ENCODE results near the gene ATP2C2. TPM values are rescaled to one million over a fixed set of nuclear protein-coding genes. Genes with fewer than 3 reads are reported as not detected.

Gene ATP2C2
- total RNA-seq, 1 donor from 2014 or later, result not detected

GRCh38 chr16:84487358-84487757 is 119.0 kb downstream of the ATP2C2 start:
- H3K4me1 Mint-ChIP-seq (ENCODE audit: low read depth), result no peaks in the 10 kb centered on the region
- H3K4me3 Mint-ChIP-seq, result no peak overlapping the region
- H3K9me3 Mint-ChIP-seq, result no peaks in the 10 kb centered on the region
- H3K27ac Mint-ChIP-seq, result no peak overlapping the region
- no peak for DNase-seq (ENCODE audit: low spot score)
- H3K27me3 Mint-ChIP-seq (ENCODE audit: insufficient read depth), result no peaks in the 10 kb centered on the region
- H3K36me3 Mint-ChIP-seq (ENCODE audit: low read depth), result peaks cover 25% of the 10 kb centered on the region
- intact Hi-C loops (cut with micrococcal nuclease), result no loop called here

- H3K27ac Mint-ChIP-seq, result no peak overlapping the region
- H3K9me3 Mint-ChIP-seq, result peaks cover 9% of the 10 kb centered on the region
- intact Hi-C loops (cut with micrococcal nuclease), result no loop called here
- DNase-seq (ENCODE audit: low spot score), result no peak
- peaks cover 36% of the 10 kb centered on the region for H3K36me3 Mint-ChIP-seq (ENCODE audit: low read depth)
- H3K27me3 Mint-ChIP-seq (ENCODE audit: insufficient read depth), result no peaks in the 10 kb centered on the region
- H3K4me1 Mint-ChIP-seq (ENCODE audit: low read depth), result no peaks in the 10 kb centered on the region
- H3K4me3 Mint-ChIP-seq, result no peak overlapping the region
These were observed 120.8 kb downstream of the ATP2C2 start for GRCh38 chr16:84489131-84489530.

- Mint-ChIP-seq H3K4me1 (ENCODE audit: low read depth) (no peaks in the 10 kb centered on the region), H3K27ac (no peak overlapping the region), H3K36me3 (ENCODE audit: low read depth) (peaks cover 46% of the 10 kb centered on the region), H3K9me3 (peaks cover 17% of the 10 kb centered on the region), H3K4me3 (no peak overlapping the region), H3K27me3 (ENCODE audit: insufficient read depth) (no peaks in the 10 kb centered on the region)
- intact Hi-C loops (cut with micrococcal nuclease), result no loop called here
- no peak for DNase-seq (ENCODE audit: low spot score)
These were observed 127.2 kb downstream of the ATP2C2 start for GRCh38 chr16:84495506-84495905.

GRCh38 chr16:84496991-84497390 is 128.7 kb downstream of the ATP2C2 start:
- Mint-ChIP-seq H3K36me3 (ENCODE audit: low read depth) (peaks cover 43% of the 10 kb centered on the region), H3K27ac (no peak overlapping the region), H3K4me3 (no peak overlapping the region), H3K4me1 (ENCODE audit: low read depth) (no peaks in the 10 kb centered on the region), H3K9me3 (peaks cover 17% of the 10 kb centered on the region), H3K27me3 (ENCODE audit: insufficient read depth) (no peaks in the 10 kb centered on the region)
- intact Hi-C loops (cut with micrococcal nuclease), result no loop called here
- DNase-seq (ENCODE audit: low spot score), result no peak

GRCh38 chr16:84497418-84498222 is 129.3 kb downstream of the ATP2C2 start:
- Mint-ChIP-seq H3K36me3 (ENCODE audit: low read depth) (peaks cover 43% of the 10 kb centered on the region), H3K4me3 (no peak overlapping the region), H3K9me3 (peaks cover 17% of the 10 kb centered on the region), H3K27ac (no peak overlapping the region), H3K4me1 (ENCODE audit: low read depth) (no peaks in the 10 kb centered on the region), H3K27me3 (ENCODE audit: insufficient read depth) (no peaks in the 10 kb centered on the region)
- intact Hi-C loops (cut with micrococcal nuclease), result no loop called here
- no peak for DNase-seq (ENCODE audit: low spot score)

GRCh38 chr16:84498223-84498610 is 129.9 kb downstream of the ATP2C2 start:
- no peaks in the 10 kb centered on the region for H3K4me1 Mint-ChIP-seq (ENCODE audit: low read depth)
- no peak overlapping the region for H3K4me3 Mint-ChIP-seq
- H3K9me3 Mint-ChIP-seq, result peaks cover 13% of the 10 kb centered on the region
- H3K27ac Mint-ChIP-seq, result no peak overlapping the region
- no peaks in the 10 kb centered on the region for H3K27me3 Mint-ChIP-seq (ENCODE audit: insufficient read depth)
- H3K36me3 Mint-ChIP-seq (ENCODE audit: low read depth), result peaks cover 37% of the 10 kb centered on the region
- no peak for DNase-seq (ENCODE audit: low spot score)
- intact Hi-C loops (cut with micrococcal nuclease), result no loop called here

- no peak for DNase-seq (ENCODE audit: low spot score)
- Mint-ChIP-seq H3K9me3 (peaks cover 8% of the 10 kb centered on the region), H3K4me1 (ENCODE audit: low read depth) (peaks cover 4% of the 10 kb centered on the region), H3K27me3 (ENCODE audit: insufficient read depth) (no peaks in the 10 kb centered on the region), H3K4me3 (no peak overlapping the region), H3K36me3 (ENCODE audit: low read depth) (peaks cover 32% of the 10 kb centered on the region), H3K27ac (no peak overlapping the region)
- intact Hi-C loops (cut with micrococcal nuclease), result no loop called here
These were observed 130.7 kb downstream of the ATP2C2 start for GRCh38 chr16:84498859-84499620.

GRCh38 chr16:84499638-84500037 is 131.3 kb downstream of the ATP2C2 start:
- no peak overlapping the region for H3K4me3 Mint-ChIP-seq
- no peak overlapping the region for H3K27ac Mint-ChIP-seq
- H3K36me3 Mint-ChIP-seq (ENCODE audit: low read depth), result peaks cover 28% of the 10 kb centered on the region
- no peaks in the 10 kb centered on the region for H3K27me3 Mint-ChIP-seq (ENCODE audit: insufficient read depth)
- H3K9me3 Mint-ChIP-seq, result peaks cover 4% of the 10 kb centered on the region
- peaks cover 6% of the 10 kb centered on the region for H3K4me1 Mint-ChIP-seq (ENCODE audit: low read depth)
- no peak for DNase-seq (ENCODE audit: low spot score)
- intact Hi-C loops (cut with micrococcal nuclease), result loop anchor here (10.0 kb wide), 2 partner anchors 315 to 385 kb away; partner anchors contain the start of genes MBTPS1 and TAF1C

- DNase-seq (ENCODE audit: low spot score), result no peak
- Mint-ChIP-seq H3K36me3 (ENCODE audit: low read depth) (peaks cover 22% of the 10 kb centered on the region), H3K9me3 (peaks cover under 1% of the 10 kb centered on the region), H3K27me3 (ENCODE audit: insufficient read depth) (no peaks in the 10 kb centered on the region), H3K27ac (no peak overlapping the region), H3K4me3 (no peak overlapping the region), H3K4me1 (ENCODE audit: low read depth) (peaks cover 15% of the 10 kb centered on the region)
- intact Hi-C loops (cut with micrococcal nuclease), result loop anchor here (10.0 kb wide), 2 partner anchors 316 to 386 kb away; partner anchors contain the start of genes MBTPS1 and TAF1C
These were observed 132.2 kb downstream of the ATP2C2 start for GRCh38 chr16:84500531-84500930.

GRCh38 chr16:84501077-84501735 is 132.9 kb downstream of the ATP2C2 start:
- H3K27ac Mint-ChIP-seq, result no peak overlapping the region
- no peaks in the 10 kb centered on the region for H3K27me3 Mint-ChIP-seq (ENCODE audit: insufficient read depth)
- H3K4me1 Mint-ChIP-seq (ENCODE audit: low read depth), result peaks cover 20% of the 10 kb centered on the region
- peaks cover 17% of the 10 kb centered on the region for H3K36me3 Mint-ChIP-seq (ENCODE audit: low read depth)
- no peak overlapping the region for H3K4me3 Mint-ChIP-seq
- intact Hi-C loops (cut with micrococcal nuclease), result loop anchor here (10.0 kb wide), 2 partner anchors 316 to 386 kb away; partner anchors contain the start of genes MBTPS1 and TAF1C
- DNase-seq (ENCODE audit: low spot score), result no peak
- no peaks in the 10 kb centered on the region for H3K9me3 Mint-ChIP-seq

- intact Hi-C loops (cut with micrococcal nuclease), result loop anchor here (10.0 kb wide), 2 partner anchors 317 to 387 kb away; partner anchors contain the start of genes MBTPS1 and TAF1C
These were observed 133.7 kb downstream of the ATP2C2 start for GRCh38 chr16:84502075-84502474.

GRCh38 chr16:84502581-84502980 is 134.2 kb downstream of the ATP2C2 start:
- no peak for DNase-seq (ENCODE audit: low spot score)
- Mint-ChIP-seq H3K4me3 (peak overlapping the region; percentile 56), H3K27me3 (ENCODE audit: insufficient read depth) (no peaks in the 10 kb centered on the region), H3K4me1 (ENCODE audit: low read depth) (peaks cover 33% of the 10 kb centered on the region), H3K36me3 (ENCODE audit: low read depth) (peaks cover 5% of the 10 kb centered on the region), H3K9me3 (no peaks in the 10 kb centered on the region), H3K27ac (no peak overlapping the region)
- intact Hi-C loops (cut with micrococcal nuclease), result loop anchor here (10.0 kb wide), 2 partner anchors 318 to 388 kb away; partner anchors contain the start of genes MBTPS1 and TAF1C

More at GRCh38 chr16:84502075-84502474, 133.7 kb downstream of the ATP2C2 start:
- no peaks in the 10 kb centered on the region for H3K27me3 Mint-ChIP-seq (ENCODE audit: insufficient read depth)
- H3K9me3 Mint-ChIP-seq, result no peaks in the 10 kb centered on the region
- H3K4me3 Mint-ChIP-seq, result no peak overlapping the region
- peaks cover 28% of the 10 kb centered on the region for H3K4me1 Mint-ChIP-seq (ENCODE audit: low read depth)
- H3K36me3 Mint-ChIP-seq (ENCODE audit: low read depth), result peaks cover 10% of the 10 kb centered on the region
- H3K27ac Mint-ChIP-seq, result no peak overlapping the region
- DNase-seq (ENCODE audit: low spot score), result no peak
